NCI-H1417 (cell line): ENCODE results near the gene FXR2.
"Not testable (repeated sequence)": the region's sequence is repeated elsewhere in the genome, so short reads cannot be mapped to it uniquely, and the experiment has no call there.

Source experiments
- DNase-seq, 3 experiments: peaks; one replicate each; lab custom pipeline; 2025; lab: John Stamatoyannopoulos, UW

FXR2 gene

GRCh38 chr17:7629939-7630571 is 15.4 kb upstream of the FXR2 start, which contains the start of gene SHBG:
Gene SHBG (plus strand): TSS chr17:7630135. CDS start chr17:7630173, 38 bp downstream.
- DNase-seq = no peak

- peak; percentile 73 to 87 (median 85) for DNase-seq
Observed at GRCh38 chr17:7627250-7628121, 12.8 kb upstream of the FXR2 start, which contains the start of gene SAT2. Gene SAT2 (minus strand): TSS chr17:7627821. CDS start chr17:7627635, 186 bp downstream.

GRCh38 chr17:7626956-7627249 is 12.2 kb upstream of the FXR2 start:
- no peak for DNase-seq

GRCh38 chr17:7626307-7626706 is 11.6 kb upstream of the FXR2 start:
- no peak for DNase-seq

- not testable (repeated sequence) for DNase-seq
Observed at GRCh38 chr17:7625749-7626148, 11.1 kb upstream of the FXR2 start.

- no peak for DNase-seq
Observed at GRCh38 chr17:7623661-7624060, 9.0 kb upstream of the FXR2 start.

- no peak for DNase-seq
Observed at GRCh38 chr17:7620835-7621234, 6.1 kb upstream of the FXR2 start.

GRCh38 chr17:7618608-7619007 is 3.9 kb upstream of the FXR2 start:
- no peak for DNase-seq

GRCh38 chr17:7615265-7615747 is 609 bp upstream of the FXR2 start:
- DNase-seq = no peak

- DNase-seq = peak in 2 of 3 experiments; percentile 10 to 20
Observed at GRCh38 chr17:7613769-7614424, 800 bp downstream of the FXR2 start.

GRCh38 chr17:7612294-7612640 is 2.4 kb downstream of the FXR2 start:
- DNase-seq = no peak

GRCh38 chr17:7611635-7612293 is 2.9 kb downstream of the FXR2 start:
- no peak for DNase-seq

GRCh38 chr17:7610641-7611040 is 4.1 kb downstream of the FXR2 start:
- DNase-seq = peak in 1 of 3 experiments; percentile 1

GRCh38 chr17:7606280-7606679 is 8.4 kb downstream of the FXR2 start:
- DNase-seq = no peak

GRCh38 chr17:7597561-7597960 is 17.1 kb downstream of the FXR2 start:
- DNase-seq = not testable (repeated sequence)

- DNase-seq = no peak
Observed at GRCh38 chr17:7593296-7593695, 21.4 kb downstream of the FXR2 start.

GRCh38 chr17:7592422-7593021 is 22.2 kb downstream of the FXR2 start:
- DNase-seq = no peak

- no peak for DNase-seq
Observed at GRCh38 chr17:7591596-7591995, 23.1 kb downstream of the FXR2 start.

- DNase-seq = no peak
Observed at GRCh38 chr17:7590743-7591142, 24.0 kb downstream of the FXR2 start.

GRCh38 chr17:7589891-7590691 is 24.6 kb downstream of the FXR2 start, which contains the start of gene SOX15:
Gene SOX15 (minus strand): TSS chr17:7590094. CDS start chr17:7589676, 418 bp downstream.
- no peak for DNase-seq
